Ishikawa (cell line): ENCODE measurements around the gene RPS3.

Experiments used
- CEBPB ChIP-seq: IDR thresholded peaks from 2 replicates; pipeline ENCODE4 v1.6.1; 2012
- CREB1 ChIP-seq: IDR thresholded peaks from 2 replicates; pipeline ENCODE4 v1.6.1; 2012; ENCODE audit warnings: low read depth
- EGR1 ChIP-seq: IDR thresholded peaks from 2 replicates; pipeline ENCODE4 v1.6.1; 2012
- EP300 ChIP-seq: IDR thresholded peaks from 2 replicates; pipeline ENCODE4 v1.6.1; 2012; ENCODE audit warnings: borderline replicate concordance
- FOXM1 ChIP-seq: IDR thresholded peaks from 2 replicates; pipeline ENCODE4 v1.6.1; 2012; ENCODE audit warnings: low read depth, borderline replicate concordance
- NFIC ChIP-seq: IDR thresholded peaks from 2 replicates; pipeline ENCODE4 v1.6.1; 2012
- RAD21 ChIP-seq: IDR thresholded peaks from 2 replicates; pipeline ENCODE4 v1.6.1; 2012; ENCODE audit warnings: low read depth
- TAF1 ChIP-seq: IDR thresholded peaks from 2 replicates; pipeline ENCODE4 v1.6.1; 2012; ENCODE audit warnings: low read depth, mild to moderate bottlenecking
- TCF12 ChIP-seq: IDR thresholded peaks from 2 replicates; pipeline ENCODE4 v1.6.1; 2012; ENCODE audit warnings: low read depth
- TEAD4 ChIP-seq: IDR thresholded peaks from 2 replicates; pipeline ENCODE4 v1.6.1; 2012
- YY1 ChIP-seq: IDR thresholded peaks from 2 replicates; pipeline ENCODE4 v1.6.1; 2012; ENCODE audit warnings: low read depth
- ZBTB7A ChIP-seq: IDR thresholded peaks from 2 replicates; pipeline ENCODE4 v1.6.1; 2012; ENCODE audit warnings: low read depth
- TF ChIP-seq, protein P1 (sequence below): IDR thresholded peaks from 2 replicates; pipeline ENCODE4 v1.6.1; 2012; ENCODE audit warnings: low read depth, mild to moderate bottlenecking
- TF ChIP-seq, protein P2 (sequence below): IDR thresholded peaks from 2 replicates; pipeline ENCODE4 v1.6.1; 2012
- TF ChIP-seq, protein P3 (sequence below): IDR thresholded peaks from 2 replicates; pipeline ENCODE4 v1.6.1; 2012

The RPS3 gene

DNA sequence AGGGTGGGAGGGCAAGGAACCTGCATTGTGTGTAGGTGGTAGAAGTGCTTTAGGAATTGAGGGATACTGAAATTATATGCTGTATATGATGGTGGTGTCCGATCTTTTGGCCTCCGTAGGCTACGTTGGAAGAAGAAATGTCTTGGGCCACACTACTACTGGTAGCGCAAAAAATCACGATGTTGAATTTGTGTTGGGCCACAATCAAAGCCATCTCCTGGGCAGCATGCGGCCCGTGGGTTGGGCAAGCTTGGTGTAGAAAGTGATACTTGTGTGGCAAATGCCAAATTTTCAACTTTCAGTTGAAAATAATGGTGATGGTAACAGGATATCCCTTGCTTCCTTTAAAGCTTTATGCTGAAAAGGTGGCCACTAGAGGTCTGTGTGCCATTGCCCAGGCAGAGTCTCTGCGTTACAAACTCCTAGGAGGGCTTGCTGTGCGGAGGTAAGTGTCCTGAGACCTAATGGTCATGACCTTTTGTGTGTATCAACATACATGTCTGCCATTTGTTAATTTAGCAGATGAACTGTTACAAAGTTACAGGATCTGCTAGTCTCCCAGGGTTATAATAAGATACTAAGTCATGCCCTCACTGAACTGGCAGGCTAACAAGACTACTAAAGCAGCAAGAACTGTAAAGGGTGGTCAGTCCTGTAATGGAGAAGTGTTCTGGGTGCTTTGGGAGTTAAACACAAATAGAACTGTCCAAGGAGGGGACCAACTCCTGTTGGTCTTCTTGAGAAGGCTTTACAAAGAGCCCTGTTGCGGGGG, 2.9 kb downstream of the RPS3 start:
- TF ChIP-seq TAF1, result no peak
- TF ChIP-seq CEBPB, result no peak
- TF ChIP-seq NFIC, result no peak
- TF ChIP-seq, protein P1, sequence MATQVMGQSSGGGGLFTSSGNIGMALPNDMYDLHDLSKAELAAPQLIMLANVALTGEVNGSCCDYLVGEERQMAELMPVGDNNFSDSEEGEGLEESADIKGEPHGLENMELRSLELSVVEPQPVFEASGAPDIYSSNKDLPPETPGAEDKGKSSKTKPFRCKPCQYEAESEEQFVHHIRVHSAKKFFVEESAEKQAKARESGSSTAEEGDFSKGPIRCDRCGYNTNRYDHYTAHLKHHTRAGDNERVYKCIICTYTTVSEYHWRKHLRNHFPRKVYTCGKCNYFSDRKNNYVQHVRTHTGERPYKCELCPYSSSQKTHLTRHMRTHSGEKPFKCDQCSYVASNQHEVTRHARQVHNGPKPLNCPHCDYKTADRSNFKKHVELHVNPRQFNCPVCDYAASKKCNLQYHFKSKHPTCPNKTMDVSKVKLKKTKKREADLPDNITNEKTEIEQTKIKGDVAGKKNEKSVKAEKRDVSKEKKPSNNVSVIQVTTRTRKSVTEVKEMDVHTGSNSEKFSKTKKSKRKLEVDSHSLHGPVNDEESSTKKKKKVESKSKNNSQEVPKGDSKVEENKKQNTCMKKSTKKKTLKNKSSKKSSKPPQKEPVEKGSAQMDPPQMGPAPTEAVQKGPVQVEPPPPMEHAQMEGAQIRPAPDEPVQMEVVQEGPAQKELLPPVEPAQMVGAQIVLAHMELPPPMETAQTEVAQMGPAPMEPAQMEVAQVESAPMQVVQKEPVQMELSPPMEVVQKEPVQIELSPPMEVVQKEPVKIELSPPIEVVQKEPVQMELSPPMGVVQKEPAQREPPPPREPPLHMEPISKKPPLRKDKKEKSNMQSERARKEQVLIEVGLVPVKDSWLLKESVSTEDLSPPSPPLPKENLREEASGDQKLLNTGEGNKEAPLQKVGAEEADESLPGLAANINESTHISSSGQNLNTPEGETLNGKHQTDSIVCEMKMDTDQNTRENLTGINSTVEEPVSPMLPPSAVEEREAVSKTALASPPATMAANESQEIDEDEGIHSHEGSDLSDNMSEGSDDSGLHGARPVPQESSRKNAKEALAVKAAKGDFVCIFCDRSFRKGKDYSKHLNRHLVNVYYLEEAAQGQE, result no peak
- TF ChIP-seq YY1, result no peak
- TF ChIP-seq TCF12, result no peak
- TF ChIP-seq, protein P2, sequence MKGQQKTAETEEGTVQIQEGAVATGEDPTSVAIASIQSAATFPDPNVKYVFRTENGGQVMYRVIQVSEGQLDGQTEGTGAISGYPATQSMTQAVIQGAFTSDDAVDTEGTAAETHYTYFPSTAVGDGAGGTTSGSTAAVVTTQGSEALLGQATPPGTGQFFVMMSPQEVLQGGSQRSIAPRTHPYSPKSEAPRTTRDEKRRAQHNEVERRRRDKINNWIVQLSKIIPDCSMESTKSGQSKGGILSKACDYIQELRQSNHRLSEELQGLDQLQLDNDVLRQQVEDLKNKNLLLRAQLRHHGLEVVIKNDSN, result no peak
- TF ChIP-seq, protein P3, sequence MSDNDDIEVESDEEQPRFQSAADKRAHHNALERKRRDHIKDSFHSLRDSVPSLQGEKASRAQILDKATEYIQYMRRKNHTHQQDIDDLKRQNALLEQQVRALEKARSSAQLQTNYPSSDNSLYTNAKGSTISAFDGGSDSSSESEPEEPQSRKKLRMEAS, result no peak
- no peak for TF ChIP-seq TEAD4
- TF ChIP-seq EGR1, result no peak
- TF ChIP-seq FOXM1, result no peak
- TF ChIP-seq CREB1, result no peak
- TF ChIP-seq EP300, result no peak
- no peak for TF ChIP-seq RAD21
- TF ChIP-seq ZBTB7A, result no peak

DNA sequence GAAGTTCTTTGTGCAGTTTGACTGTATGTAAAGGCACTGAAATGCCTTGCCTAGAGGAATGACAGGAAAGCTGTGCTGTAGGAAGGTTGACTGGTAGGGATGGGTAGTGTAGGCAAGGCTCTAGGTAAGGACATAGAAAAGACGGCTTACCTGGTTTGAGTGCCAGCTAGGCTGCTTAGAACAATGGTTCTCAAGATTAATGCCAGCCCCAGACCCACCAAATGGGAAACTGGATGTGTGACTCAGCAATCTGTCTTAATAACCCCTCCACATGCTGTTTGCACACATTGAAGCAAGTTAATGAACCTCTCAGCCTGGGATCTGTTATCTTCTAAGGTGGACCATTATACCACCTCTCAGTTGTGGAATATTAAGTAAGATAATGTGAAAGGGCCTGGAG, 3.7 kb downstream of the RPS3 start:
- TF ChIP-seq CEBPB (no peak), CREB1 (no peak), EP300 (no peak), RAD21 (no peak), EGR1 (no peak), YY1 (no peak), TCF12 (no peak), ZBTB7A (no peak), FOXM1 (no peak), TAF1 (no peak), NFIC (no peak), TEAD4 (no peak)
- TF ChIP-seq, protein P2, result no peak
- TF ChIP-seq, protein P1, result no peak
- TF ChIP-seq, protein P3, result no peak

DNA sequence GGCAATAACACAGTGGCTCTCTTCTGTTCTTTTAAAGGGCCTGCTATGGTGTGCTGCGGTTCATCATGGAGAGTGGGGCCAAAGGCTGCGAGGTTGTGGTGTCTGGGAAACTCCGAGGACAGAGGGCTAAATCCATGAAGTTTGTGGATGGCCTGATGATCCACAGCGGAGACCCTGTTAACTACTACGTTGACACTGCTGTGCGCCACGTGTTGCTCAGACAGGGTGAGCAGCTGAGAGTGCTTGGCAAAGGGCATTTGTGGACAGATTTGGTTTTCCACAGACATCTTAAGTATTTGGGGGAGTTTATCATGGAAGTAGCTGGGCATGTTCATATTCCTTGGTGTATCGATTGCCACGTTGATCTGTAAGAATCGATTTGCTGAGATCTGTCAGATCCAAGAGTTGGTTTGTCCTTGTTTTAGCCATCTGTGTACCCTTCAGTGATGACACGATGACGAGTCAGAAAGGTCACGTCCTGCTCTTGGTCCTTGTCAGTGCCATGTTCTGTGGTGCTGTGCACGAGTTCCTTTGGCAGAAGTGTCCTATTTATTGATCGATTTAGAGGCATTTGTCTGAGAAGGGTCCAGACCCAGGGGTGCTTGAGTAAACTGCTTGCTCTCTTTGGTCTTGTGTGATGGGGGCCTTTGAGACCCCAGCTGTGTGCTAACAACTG, 4.8 kb downstream of the RPS3 start:
- TF ChIP-seq NFIC (no peak), CREB1 (no peak), FOXM1 (no peak), CEBPB (no peak), RAD21 (no peak), EGR1 (no peak), TEAD4 (no peak)
- TF ChIP-seq, protein P2, result no peak
- TF ChIP-seq, protein P3, result no peak

DNA sequence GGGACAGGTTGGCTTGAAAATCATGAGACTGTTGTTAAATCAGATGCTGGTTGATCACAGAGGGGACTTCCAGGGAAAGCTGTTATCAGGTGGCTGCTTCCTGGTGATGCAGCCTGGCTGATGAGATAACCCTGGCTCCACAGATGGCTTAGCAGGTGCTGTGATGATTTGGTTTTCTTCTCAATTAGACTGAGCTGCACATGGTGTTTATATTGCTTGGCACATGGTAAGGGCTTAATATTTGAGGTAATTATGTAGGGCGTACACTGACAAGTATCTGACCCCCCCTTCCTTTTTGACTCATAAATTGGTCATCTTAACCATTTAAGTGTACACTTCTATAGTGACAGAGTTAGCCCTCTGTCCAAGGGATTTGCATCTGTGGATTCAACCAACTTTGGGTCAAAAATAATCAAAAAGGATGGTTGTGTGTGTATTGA, 7.0 kb downstream of the RPS3 start:
- TF ChIP-seq EP300 (no peak), TCF12 (no peak), EGR1 (no peak), NFIC (no peak), TEAD4 (no peak), RAD21 (no peak), ZBTB7A (no peak), CEBPB (no peak), FOXM1 (no peak), TAF1 (no peak), CREB1 (no peak), YY1 (no peak)
- TF ChIP-seq, protein P1, result no peak
- TF ChIP-seq, protein P2, result no peak
- TF ChIP-seq, protein P3, result no peak
